ENCODE measurements around the gene LRP5. TPM values are rescaled to one million over a fixed set of nuclear protein-coding genes. Genes with fewer than 3 reads are reported as not detected.

The LRP5 gene
- total RNA-seq, 1 experiment from 2014 or later: 13.7 TPM

DNA sequence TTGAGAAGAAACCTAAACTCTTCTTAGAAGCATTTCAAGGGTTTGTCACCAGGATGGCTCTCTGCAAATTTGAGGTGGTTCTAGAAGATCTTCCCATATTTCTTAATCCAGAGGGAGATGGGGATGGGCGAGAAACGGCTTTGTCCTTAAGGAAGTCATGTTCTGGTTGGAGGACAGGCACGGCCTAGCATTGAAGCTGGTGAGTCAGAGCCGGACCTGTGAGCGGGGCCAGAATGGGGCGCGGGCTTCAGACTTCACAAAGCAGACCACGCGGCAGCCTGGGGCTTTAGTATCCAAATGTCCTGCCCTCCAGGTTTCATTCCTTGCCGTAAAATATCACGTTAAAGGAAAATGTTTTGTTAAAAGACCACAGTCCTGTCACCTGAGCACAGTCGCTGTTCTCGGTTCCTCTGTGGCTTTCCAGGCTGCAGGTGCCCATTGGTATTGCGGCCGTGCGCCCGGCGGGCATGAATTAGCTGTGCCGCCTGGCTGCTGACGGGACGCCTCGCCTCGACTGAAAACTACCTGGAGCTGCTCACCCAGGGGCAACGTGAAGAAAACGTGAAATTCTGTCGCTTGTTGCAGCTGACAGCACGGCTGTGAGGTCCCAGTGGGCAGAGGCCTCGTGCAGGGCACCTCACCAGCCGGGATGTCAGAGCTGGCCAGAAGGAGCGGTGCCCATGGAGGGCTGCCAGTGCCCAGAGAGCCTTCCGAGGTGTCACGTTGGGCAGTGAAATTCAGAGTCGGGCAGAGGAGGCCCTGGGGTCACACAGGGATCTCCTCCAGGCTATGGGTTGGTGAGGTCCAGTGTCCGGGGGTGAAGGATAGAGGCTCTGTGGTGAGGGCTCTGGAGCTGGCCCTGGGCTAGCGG, 59.0 kb downstream of the LRP5 start:
- DNase-seq (ENCODE audit: low spot score): no peak

DNA sequence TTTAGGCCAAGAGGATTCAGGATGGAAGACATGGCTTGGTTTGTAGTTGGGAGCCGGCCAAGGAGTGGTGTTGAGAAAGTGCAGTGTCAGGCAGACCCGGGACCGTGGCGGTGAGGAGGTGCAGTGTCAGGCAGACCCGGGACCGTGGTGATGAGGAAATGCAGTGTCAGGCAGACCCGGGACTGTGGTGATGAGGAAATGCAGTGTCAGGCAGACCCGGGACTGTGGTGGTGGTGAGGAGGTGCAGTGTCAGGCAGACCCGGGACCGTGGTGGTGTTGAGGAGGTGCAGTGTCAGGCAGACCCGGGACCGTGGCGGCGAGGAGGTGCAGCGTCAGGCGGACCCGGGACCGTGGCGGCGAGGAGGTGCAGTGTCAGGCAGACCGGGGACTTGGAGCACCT, 59.7 kb downstream of the LRP5 start:
- DNase-seq (ENCODE audit: low spot score): no peak

DNA sequence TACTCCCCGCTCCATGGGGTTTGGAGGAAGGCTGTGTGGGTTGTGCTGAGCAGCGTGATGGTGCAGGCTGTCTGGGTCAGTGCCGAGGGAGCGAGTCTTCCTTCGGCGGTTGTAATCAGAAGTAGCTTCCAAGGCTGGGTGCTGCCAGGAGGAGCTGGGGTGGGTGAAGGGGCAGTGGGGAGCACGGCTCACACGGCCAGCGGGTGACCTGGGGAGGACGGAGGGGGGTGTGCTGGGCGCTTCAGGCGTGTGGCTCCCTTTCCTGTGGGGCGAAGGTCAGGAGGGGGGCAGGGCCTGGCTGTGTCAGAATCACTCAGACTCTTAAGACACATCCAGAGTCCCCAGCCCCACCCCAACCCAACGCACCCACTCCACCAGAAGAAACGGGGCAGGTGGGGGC, 60.2 kb downstream of the LRP5 start:
- no peak for DNase-seq (ENCODE audit: low spot score)

- no peak for DNase-seq (ENCODE audit: low spot score)
Measured at GRCh38 chr11:68373189-68373814, 60.9 kb downstream of the LRP5 start.

GRCh38 chr11:68373815-68374501, 61.6 kb downstream of the LRP5 start:
- DNase-seq (ENCODE audit: low spot score): no peak

- no peak for DNase-seq (ENCODE audit: low spot score)
Measured at GRCh38 chr11:68374531-68374930, 62.1 kb downstream of the LRP5 start.

GRCh38 chr11:68375337-68375736, 62.9 kb downstream of the LRP5 start:
- no peak for DNase-seq (ENCODE audit: low spot score)

DNA sequence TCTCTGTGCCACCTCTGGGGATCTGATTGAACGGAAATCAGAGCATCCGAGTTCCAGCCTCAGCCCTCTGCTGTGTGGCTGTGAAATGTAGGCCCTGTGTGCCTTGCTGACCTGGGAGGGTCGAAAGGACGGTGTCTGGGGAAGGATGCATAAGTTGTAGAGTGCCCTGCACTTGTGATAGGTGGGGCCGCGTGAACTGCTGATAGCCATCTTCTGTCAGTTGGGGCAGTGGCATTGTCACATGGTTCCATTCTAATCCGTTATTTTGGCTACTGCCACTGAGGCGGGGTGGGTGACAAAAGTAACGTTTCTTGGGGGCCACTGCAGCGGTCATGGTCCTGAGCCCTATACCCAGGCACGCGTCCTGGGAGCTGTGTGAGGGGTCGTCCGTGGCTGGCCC, 63.4 kb downstream of the LRP5 start:
- DNase-seq (ENCODE audit: low spot score): no peak

DNA sequence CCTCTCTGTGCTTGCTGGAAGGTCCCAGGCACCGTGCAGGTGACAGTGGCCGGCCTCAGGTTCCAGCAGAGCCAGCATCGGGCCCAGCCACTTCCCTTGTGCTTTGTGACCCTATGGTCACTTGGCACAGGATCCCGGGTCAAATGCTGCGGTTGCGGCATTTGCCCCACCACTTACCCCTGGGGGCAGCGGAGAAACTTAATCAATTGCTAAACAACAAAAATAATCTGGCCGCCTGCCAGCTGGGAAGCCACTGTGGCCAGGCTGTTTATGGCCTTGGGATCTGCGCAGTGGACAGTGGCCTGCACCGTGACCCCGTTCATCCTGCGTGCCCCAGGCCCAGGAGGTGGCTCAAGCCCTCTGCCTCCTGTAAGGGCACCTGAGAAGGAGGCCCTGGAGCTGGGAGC, 65.0 kb downstream of the LRP5 start:
- no peak for DNase-seq (ENCODE audit: low spot score)

- DNase-seq (ENCODE audit: low spot score): no peak
Measured at GRCh38 chr11:68379206-68379605, 66.8 kb downstream of the LRP5 start.

- DNase-seq (ENCODE audit: low spot score): no peak
Measured at GRCh38 chr11:68380786-68381622, 68.6 kb downstream of the LRP5 start.

- DNase-seq (ENCODE audit: low spot score): no peak
Measured at GRCh38 chr11:68381716-68382115, 69.3 kb downstream of the LRP5 start.

GRCh38 chr11:68382358-68382998, 70.1 kb downstream of the LRP5 start:
- no peak for DNase-seq (ENCODE audit: low spot score)

DNA sequence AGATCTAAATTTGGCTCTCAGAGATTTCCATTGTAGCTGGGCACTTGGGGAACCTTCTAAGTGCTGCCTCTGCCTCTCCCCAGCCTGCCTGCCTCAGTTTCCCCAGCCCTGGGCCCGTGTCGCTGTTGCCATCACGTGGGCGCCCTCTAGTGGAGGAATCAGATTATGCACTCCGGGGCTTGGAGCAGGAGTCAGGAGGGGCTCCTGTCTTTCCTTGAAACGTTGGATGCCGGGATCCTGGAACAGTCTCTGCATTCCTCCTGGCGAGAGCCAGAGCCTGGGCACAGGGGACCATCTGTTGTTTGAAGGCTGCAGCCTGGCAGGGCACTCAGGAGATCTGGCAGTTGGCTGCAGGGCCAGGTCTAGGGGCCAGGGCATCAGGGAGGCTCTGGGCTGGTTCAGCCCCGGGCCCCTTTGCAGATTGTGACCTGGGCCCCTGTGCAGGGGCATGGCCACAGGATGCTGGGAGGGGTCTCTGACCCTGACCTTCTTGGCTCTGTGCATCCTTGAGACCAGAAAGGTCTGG, 71.6 kb downstream of the LRP5 start:
- DNase-seq (ENCODE audit: low spot score): peak; percentile 13

GRCh38 chr11:68384530-68385081, 72.2 kb downstream of the LRP5 start:
- DNase-seq (ENCODE audit: low spot score): no peak

- DNase-seq (ENCODE audit: low spot score): no peak
Measured at GRCh38 chr11:68385128-68385527, 72.7 kb downstream of the LRP5 start.

DNA sequence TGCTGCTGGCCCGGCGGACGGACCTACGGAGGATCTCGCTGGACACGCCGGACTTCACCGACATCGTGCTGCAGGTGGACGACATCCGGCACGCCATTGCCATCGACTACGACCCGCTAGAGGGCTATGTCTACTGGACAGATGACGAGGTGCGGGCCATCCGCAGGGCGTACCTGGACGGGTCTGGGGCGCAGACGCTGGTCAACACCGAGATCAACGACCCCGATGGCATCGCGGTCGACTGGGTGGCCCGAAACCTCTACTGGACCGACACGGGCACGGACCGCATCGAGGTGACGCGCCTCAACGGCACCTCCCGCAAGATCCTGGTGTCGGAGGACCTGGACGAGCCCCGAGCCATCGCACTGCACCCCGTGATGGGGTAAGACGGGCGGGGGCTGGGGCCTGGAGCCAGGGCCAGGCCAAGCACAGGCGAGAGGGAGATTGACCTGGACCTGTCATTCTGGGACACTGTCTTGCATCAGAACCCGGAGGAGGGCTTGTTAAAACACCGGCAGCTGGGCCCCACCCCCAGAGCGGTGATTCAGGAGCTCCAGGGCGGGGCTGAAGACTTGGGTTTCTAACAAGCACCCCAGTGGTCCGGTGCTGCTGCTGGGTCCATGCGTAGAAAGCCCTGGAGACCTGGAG, 74.1 kb downstream of the LRP5 start:
- DNase-seq (ENCODE audit: low spot score): no peak

DNA sequence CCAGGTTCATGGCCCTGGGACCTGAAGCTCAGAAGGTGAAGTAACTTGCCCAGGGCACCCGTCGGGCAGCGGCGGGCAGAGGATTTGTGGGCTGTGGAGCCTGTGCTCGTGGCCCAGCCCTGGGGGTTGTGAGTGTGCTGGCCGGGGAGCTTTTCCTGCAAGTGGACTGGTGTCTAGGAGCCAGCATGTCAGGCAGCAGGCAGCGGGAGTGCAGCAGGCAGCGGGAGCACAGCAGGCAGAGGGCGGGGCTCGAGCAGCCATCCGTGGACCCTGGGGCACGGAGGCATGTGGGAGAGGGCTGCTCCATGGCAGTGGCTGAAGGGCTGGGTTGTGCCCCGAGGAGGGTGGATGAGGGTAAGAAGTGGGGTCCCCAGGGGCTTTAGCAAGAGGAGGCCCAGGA, 75.4 kb downstream of the LRP5 start:
- DNase-seq (ENCODE audit: low spot score): no peak

DNA sequence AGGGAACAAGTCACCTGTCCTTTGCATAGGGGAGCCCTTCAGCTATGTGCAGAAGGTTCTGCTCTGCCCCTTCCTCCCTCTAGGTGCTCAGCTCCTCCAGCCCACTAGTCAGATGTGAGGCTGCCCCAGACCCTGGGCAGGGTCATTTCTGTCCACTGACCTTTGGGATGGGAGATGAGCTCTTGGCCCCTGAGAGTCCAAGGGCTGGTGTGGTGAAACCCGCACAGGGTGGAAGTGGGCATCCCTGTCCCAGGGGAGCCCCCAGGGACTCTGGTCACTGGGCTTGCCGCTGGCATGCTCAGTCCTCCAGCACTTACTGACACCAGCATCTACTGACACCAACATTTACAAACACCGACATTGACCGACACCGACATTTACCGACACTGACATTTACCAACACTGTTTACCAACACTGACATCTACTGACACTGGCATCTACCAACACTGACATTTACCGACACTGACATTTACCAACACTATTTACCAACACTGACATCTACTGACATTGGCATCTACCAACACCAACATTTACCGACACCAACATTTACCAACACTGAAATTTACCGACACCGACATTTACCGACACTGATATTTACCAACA, 76.3 kb downstream of the LRP5 start:
- no peak for DNase-seq (ENCODE audit: low spot score)

DNA sequence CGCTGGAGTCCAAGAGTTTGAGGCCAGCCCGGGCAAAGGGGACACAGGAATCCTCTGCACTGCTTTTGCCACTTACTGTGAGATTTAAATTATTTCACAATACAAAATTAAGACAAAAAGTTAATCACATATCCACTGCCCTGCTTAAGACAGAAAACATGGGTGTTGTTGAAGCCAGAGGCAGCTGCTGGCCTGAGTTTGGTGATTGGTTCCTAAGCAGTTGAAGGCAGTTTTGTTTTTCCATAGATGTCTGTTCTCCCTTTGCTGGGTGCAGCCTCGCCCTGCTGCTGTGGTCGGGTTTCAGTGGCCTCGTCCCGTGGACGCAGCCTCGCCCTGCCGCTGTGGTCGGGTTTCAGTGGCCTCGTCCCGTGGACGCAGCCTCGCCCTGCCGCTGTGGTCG, 77.9 kb downstream of the LRP5 start:
- DNase-seq (ENCODE audit: low spot score): no peak
